Uterus (tissue), 4 donors: Measurements from ENCODE around the gene IFI27. TPM values are rescaled to one million over a fixed set of nuclear protein-coding genes. Genes with fewer than 3 reads are reported as not detected.

Source experiments
- DNase-seq, 2 donors: peaks; one replicate each; pipeline ENCODE4 v3.0.0-alpha.2; 2019 to 2020
- H3K27ac ChIP-seq, 2 donors: fragments of 200-600 bp; sonication (generic); 1 replicate in 1 of 2; 2 replicates in 1 of 2; pipeline ENCODE4 v1.5.1; 2016 to 2018
- H3K27me3 ChIP-seq, 2 donors: fragments of 200-600 bp; sonication (generic); one replicate each; pipeline ENCODE4 v1.5.1; 2018 to 2019; ENCODE audit warnings: control low read depth in 1 of 2
- H3K36me3 ChIP-seq, 2 donors: fragments of 200-600 bp; sonication (generic); one replicate each; pipeline ENCODE4 v1.5.1; 2019; ENCODE audit warnings: control low read depth in 1 of 2
- H3K4me1 ChIP-seq, 2 donors: fragments of 200-600 bp; sonication (generic); one replicate each; pipeline ENCODE4 v1.5.1; 2018 to 2019; ENCODE audit warnings: control low read depth in 1 of 2
- H3K4me3 ChIP-seq, 2 donors: fragments of 200-600 bp; sonication (generic); 1 replicate in 1 of 2; 2 replicates in 1 of 2; pipeline ENCODE4 v1.5.1; 2018 to 2019; ENCODE audit warnings: mild to moderate bottlenecking in 1 of 2
- H3K9me3 ChIP-seq, 2 donors: fragments of 200-600 bp; sonication (generic); one replicate each; pipeline ENCODE4 v1.5.1; 2019; ENCODE audit warnings: control low read depth in 1 of 2
- POLR2A ChIP-seq, 2 donors: fragments of 450-650 bp; IDR thresholded peaks; one replicate each; pipeline ENCODE4 v1.6.1; 2016; ENCODE audit warnings: antibody characterized with exemption in 2 of 2, mild to moderate bottlenecking in 1 of 2, moderate library complexity in 1 of 2
- intact Hi-C: fragments of 100-400 bp; cut with DNase I; formaldehyde crosslinking; loops from one replicate; pipeline ENCODE4 v1.15.1; 2023; ENCODE audit warnings: low total_unique reads
- total RNA-seq, 4 donors: library from RNA; depleted of rRNA in 3 of 4; stranded (reverse); fragments of >200 nt in 3 of 4; gene quantifications; one replicate each; pipeline versions ENCODE4 v1.1.0 to v1.2.4, GENCODE V29; 2014 to 2023
- TF ChIP-seq, protein P1 (sequence below), 4 experiments: fragments of 200-600 bp in 2 of 4; fragments of 450-650 bp in 2 of 4; sonication (generic) in 2 of 4; IDR thresholded peaks; one replicate each; pipeline ENCODE4 v1.5.1; 2016 to 2019; ENCODE audit warnings: antibody characterized with exemption in 4 of 4, mild to moderate bottlenecking in 2 of 4, moderate library complexity in 1 of 4
- donor health status: DM: yes; HTN: yes; CAD: no.

Gene IFI27
- total RNA-seq, 4 donors from 2014 or later, result 5.6 to 390 (median 196) TPM

- Histone ChIP-seq H3K36me3 (no peaks in the 10 kb centered on the region), H3K27ac (no peak overlapping the region), H3K27me3 (no peaks in the 10 kb centered on the region), H3K9me3 (peaks cover 0 to 6% of the 10 kb centered on the region in 2 donors), H3K4me3 (no peak overlapping the region), H3K4me1 (peaks cover 0 to 7% of the 10 kb centered on the region in 2 donors)
- TF ChIP-seq, protein P1, sequence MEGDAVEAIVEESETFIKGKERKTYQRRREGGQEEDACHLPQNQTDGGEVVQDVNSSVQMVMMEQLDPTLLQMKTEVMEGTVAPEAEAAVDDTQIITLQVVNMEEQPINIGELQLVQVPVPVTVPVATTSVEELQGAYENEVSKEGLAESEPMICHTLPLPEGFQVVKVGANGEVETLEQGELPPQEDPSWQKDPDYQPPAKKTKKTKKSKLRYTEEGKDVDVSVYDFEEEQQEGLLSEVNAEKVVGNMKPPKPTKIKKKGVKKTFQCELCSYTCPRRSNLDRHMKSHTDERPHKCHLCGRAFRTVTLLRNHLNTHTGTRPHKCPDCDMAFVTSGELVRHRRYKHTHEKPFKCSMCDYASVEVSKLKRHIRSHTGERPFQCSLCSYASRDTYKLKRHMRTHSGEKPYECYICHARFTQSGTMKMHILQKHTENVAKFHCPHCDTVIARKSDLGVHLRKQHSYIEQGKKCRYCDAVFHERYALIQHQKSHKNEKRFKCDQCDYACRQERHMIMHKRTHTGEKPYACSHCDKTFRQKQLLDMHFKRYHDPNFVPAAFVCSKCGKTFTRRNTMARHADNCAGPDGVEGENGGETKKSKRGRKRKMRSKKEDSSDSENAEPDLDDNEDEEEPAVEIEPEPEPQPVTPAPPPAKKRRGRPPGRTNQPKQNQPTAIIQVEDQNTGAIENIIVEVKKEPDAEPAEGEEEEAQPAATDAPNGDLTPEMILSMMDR (IDR thresholded peaks at IDR 0.05), result no peak
- TF ChIP-seq POLR2A (IDR thresholded peaks at IDR 0.05), result no peak
- DNase-seq, result no peak
- intact Hi-C loops, result no loop called here
These were observed 35.5 kb upstream of the IFI27 start for GRCh38 chr14:94075008-94075407.

DNA sequence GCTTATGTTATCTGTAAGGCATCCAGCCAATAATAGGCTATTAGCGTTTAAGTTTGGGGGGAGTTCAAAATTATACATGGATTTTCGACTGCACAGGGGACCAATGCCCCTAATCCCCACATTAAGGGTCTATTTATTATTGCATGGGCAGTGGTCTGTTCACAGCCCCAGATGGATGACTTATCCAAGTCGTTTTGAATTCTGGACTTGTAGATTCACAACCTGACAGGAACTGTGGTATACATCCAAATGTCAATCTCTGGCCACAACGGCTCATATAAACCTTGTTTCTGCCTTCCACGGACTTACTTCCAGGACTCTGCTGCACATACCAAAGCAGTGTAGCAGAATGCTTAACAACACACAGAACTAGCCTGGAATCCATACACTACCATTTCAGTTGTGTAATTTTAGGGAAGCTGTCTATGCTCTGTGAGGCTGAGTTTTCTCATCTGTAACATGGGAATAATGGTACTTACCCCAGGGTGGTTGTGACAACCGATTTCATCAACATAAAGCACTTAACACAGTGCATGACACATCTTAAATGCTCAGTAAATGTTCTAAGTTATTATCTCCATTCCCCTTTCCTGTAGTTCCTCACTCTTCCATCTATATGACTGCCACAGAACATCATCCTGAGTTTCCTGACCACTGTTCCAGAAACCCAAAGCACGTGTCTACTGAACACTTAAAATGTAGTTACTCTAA lies 33.3 kb upstream of the IFI27 start:
- H3K36me3 ChIP-seq, result no peaks in the 10 kb centered on the region
- TF ChIP-seq POLR2A (IDR thresholded peaks at IDR 0.05), result no peak
- TF ChIP-seq, protein P1 (IDR thresholded peaks at IDR 0.05), result no peak
- peaks cover 0 to 7% of the 10 kb centered on the region in 2 donors for H3K4me1 ChIP-seq
- intact Hi-C loops, result no loop called here
- peaks cover 0 to 6% of the 10 kb centered on the region in 2 donors for H3K9me3 ChIP-seq
- no peak overlapping the region for H3K27ac ChIP-seq
- H3K4me3 ChIP-seq, result peak overlapping the region in 1 of 2 donors; percentile 94
- H3K27me3 ChIP-seq, result no peaks in the 10 kb centered on the region
- no peak for DNase-seq

DNA sequence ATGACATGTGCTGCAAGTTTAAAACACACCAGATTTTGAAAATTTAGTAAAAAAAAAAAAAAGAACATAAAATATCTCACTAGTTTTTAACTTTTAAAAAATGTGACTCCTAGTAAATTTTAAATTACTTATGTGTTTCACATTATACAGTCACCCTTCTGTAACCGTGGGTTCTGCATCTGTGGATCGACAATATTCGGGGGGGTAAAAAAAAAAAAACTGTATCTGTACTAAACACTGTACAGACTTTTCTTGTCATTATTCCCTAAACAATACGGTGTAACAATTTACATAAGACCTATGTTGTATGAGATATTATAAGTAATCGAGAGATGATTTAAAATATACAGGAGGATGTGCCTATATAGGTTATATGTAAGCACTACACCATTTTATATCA lies 32.7 kb upstream of the IFI27 start:
- Histone ChIP-seq H3K36me3 (no peaks in the 10 kb centered on the region), H3K4me3 (peak overlapping the region in 1 of 2 donors; percentile 94), H3K9me3 (peaks cover 0 to 6% of the 10 kb centered on the region in 2 donors), H3K27ac (no peak overlapping the region), H3K4me1 (peaks cover 0 to 7% of the 10 kb centered on the region in 2 donors), H3K27me3 (no peaks in the 10 kb centered on the region)
- DNase-seq, result no peak
- intact Hi-C loops, result no loop called here
- TF ChIP-seq, protein P1 (IDR thresholded peaks at IDR 0.05), result no peak
- TF ChIP-seq POLR2A (IDR thresholded peaks at IDR 0.05), result no peak

DNA sequence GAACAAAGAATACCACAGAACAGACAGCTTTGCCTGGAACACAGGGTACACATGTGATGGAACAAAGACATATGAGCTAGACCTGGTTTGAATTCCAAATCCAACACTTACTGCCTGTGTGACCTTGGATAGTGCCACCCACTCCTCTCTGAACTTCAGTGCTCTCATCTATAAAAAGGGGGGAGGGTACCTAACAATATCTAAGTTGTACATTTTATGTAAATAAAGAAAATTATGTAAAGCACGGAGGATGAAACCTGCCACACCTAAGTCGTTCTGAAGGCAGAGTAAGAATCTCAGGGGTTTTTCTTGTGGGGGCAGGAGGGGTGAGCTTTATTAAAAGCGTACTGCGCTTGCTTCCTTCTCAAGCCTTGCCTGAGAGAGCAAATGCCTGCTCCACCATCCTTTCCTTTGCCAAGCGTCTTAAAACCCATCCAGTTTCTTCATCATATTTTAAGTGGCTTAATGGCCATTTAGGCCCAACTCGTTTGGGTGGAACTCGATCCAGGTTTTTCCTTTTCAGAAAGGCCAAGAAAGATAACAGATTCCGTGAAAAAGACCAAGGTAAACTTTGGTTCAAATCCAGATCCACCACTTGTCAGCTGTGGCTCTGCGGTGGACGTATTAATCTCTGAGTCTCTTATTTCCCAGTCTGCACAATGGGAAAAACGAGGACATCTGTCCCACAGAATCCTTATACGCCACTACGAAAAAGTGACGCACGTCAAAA lies 30.5 kb upstream of the IFI27 start:
- no peak for DNase-seq
- H3K9me3 ChIP-seq, result no peaks in the 10 kb centered on the region
- no peaks in the 10 kb centered on the region for H3K36me3 ChIP-seq
- intact Hi-C loops, result no loop called here
- peak overlapping the region; percentile 94 to 99 for H3K4me3 ChIP-seq
- peak overlapping the region; percentile 89 to 91 for H3K27ac ChIP-seq
- H3K27me3 ChIP-seq, result no peaks in the 10 kb centered on the region
- H3K4me1 ChIP-seq, result peaks cover 0 to 7% of the 10 kb centered on the region in 2 donors
- TF ChIP-seq POLR2A (IDR thresholded peaks at IDR 0.05), result no peak
- TF ChIP-seq, protein P1 (IDR thresholded peaks at IDR 0.05), result no peak
